NCI-H1436 treated with DMSO at 0.1 percent for 48 hours (cell line): ENCODE data around the gene ATG3.
A peak's percentile ranks its signal among the peaks of the same experiment; 100 is the strongest.
"Not testable (repeated sequence)": the region's sequence is repeated elsewhere in the genome, so short reads cannot be mapped to it uniquely, and the experiment has no call there.

Experiments used
- DNase-seq: peaks from one replicate; lab custom pipeline; 2025; lab: John Stamatoyannopoulos, UW

The ATG3 gene

GRCh38 chr3:112561734-112562529 is at the start of gene ATG3, which contains the start of gene SLC35A5:
ATG3 (minus strand) TSS chr3:112561962; CDS start chr3:112561528, 434 bp downstream.
SLC35A5 (plus strand) TSS chr3:112562045; CDS start chr3:112563404, 1,359 bp downstream.
- peak; percentile 98 for DNase-seq

DNA sequence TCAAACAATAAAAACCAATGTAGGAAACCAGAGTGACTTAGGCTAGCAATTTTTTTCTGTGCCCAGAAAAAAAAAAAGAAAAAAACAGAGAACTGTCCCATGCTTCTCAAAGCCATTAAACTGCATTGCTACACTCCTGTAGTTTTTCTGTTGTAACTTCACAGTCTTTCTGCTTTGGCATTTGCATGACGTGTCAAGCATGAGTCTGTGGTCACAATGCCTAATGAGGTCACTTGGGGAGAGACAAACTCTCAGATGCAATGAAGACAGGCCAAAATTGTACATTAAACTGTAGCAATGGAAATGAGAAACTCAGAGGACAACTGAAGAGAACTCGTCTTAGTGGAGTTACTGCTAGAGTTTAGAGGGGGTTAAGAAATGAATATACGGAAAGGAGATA is 48.4 kb upstream of the ATG3 start:
- DNase-seq, result no peak

- DNase-seq, result no peak
Measured at GRCh38 chr3:112607863-112608262, 46.1 kb upstream of the ATG3 start.

DNA sequence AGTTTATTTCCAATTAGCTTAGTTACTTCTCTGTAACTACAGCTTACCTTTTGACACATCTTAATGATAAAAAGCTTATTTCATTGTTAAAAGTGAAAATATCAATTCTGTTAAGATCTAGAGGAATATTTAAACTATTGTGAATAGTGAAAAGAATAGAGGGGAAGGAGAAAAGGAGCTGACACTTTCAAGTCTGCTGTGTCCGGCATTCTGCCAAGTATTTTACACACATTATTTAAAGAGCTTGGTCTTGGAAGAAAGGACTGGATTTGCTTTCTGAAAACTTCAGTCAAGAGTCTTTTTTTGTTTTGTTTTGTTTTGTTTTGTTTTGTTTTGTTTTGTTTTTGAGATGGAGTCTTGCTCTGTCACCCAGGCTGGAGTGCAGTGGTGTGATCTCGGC is 44.3 kb upstream of the ATG3 start:
- no peak for DNase-seq

- no peak for DNase-seq
Measured at GRCh38 chr3:112605285-112605684, 43.5 kb upstream of the ATG3 start.

DNA sequence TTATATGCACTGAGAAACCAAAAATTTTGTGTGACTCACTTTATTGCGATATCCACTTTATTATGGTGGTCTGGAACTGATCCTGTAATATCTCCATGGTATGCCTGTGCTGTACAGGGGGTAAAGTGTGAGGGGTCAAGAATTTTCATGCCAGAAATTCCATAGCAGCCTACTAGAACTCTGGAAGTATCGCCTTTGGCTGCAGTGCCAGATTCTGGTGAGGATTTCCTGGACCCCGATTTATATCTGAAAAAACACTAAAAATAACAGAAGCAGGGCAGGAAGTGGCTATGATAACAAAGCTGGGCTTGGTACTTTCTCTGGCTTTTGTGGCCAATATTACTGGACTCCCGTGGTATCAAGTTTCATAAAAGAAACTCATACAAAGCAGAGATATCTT is 42.8 kb upstream of the ATG3 start:
- DNase-seq, result no peak

DNA sequence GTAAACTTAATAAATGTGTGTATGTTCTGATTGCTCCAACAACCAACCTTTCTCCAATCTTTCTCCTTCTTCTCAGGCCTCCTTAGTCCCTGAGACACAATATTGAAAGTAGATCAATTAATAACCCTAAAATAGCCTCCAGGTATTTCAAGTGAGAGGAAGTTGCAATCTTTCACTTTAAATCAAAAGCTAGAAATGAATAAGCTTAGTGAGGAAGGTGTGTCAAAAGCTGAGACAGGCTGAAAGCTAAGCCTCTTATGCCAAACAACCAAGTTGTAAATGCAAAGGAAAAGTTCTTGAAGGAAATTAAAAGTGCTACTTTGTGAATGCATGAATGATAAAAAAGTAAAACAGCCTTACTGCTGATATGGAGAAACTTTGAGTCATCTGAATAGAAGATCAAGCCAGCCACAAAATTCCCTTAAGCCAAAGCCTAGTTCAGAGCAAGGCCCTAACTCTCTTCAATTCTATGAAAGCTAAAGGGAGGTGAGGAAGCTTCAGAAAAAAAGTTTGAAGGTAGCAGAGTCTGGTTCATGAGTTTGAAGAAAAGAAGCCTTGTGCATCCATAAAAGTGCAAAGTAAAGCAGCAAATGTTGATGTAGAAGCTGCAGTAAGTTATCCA is 40.6 kb upstream of the ATG3 start:
- DNase-seq, result no peak

DNA sequence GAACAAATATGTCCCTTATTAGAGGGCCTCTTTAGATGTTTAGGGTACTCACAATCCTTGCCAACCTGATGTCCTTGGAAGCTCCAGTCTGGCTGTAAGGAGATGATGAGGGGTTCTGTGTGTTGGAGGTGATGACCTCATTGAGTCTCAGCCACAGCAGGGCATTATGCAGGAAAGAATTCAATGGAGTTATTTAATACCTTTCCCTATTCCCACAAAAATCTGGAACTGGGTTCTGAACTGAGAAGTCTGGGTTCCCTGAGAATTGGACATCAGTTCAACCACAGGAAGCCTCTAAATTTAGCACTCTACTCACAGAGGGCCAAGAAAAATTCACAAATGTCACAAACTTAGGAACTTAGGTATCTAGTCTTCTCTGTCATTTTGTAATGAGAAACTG is 37.0 kb upstream of the ATG3 start:
- no peak for DNase-seq

- no peak for DNase-seq
Measured at GRCh38 chr3:112597945-112598344, 36.2 kb upstream of the ATG3 start.

- no peak for DNase-seq
Measured at GRCh38 chr3:112594856-112595255, 33.1 kb upstream of the ATG3 start.

DNA sequence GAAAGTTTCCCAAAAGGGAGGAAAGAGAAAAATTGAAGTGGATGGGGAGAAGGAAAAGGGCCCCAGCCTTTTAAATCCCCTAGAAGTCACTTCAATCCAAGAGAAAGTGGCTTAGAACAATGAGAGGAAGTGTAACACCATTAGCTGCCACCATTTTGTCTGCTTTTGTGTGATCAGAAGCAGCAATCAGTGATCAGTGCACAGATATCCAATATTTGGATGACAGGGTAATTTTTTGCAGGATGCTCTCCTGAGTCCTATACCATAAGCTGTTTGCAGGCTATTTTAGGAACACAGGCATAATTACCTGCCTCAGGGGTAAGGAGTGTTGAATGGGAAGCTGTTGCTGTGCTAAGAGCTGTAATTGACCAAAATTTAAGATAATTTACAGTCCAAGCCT is 31.5 kb upstream of the ATG3 start:
- no peak for DNase-seq

- no peak for DNase-seq
Measured at GRCh38 chr3:112587336-112587735, 25.6 kb upstream of the ATG3 start.

DNA sequence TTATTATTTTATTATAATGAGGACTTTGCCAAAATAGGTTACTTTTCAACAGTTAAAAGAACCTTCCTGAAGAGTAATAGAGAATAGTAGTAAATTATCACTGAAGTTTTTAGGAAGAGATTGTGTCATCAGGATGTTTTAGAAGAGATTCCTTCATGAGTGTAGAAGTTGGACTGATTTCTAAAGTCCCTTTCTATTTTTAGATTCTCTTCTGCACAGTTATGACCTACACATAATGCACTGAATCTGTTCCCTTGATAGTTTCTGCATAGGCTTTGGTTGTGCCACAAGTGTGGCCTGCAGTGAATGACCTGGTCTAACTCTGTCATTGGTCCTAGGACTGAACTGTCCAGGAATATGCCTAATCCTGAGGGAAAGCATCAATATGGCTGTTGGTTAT is 24.0 kb upstream of the ATG3 start:
- no peak for DNase-seq

DNA sequence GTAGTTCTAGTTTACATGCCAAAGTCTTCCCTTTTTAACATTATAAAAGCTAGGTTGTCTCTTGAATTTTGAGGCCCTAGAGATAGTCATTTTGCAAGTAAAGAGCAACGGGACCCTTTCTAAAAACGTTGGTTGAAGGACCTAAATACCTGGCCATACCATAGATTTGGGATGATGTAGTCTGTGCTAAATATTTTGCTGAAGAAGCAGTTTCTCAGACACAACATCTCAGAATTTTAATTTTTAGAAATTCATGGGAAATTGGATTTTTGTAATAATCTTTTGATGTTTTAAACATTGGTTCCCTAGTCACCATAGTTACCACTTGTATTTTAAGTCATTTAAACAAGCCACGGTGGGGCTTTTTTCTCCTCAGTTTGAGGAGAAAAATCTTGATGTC is 21.3 kb upstream of the ATG3 start:
- DNase-seq, result no peak

GRCh38 chr3:112582244-112582874 is 20.6 kb upstream of the ATG3 start:
- no peak for DNase-seq

- no peak for DNase-seq
Measured at GRCh38 chr3:112579697-112580096, 17.9 kb upstream of the ATG3 start.

DNA sequence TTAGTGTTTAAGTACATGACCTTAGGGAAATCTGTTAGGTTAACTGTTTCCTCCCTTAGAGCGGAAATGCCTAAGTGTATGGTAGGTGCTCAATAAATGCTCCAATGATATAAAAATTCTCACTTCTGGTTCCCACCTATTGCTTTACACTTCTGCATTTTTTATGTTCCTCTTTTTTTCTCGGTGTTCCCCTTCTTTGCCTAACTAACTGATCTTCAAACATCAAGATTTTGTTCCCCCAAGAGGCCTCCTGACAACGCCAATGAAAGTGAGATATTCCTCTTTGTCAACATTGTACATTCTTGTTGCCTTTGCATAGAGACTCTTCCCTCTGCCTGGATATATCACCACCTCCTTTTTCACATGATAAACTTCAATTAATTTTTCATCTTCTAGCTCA is 17.5 kb upstream of the ATG3 start:
- DNase-seq, result no peak

DNA sequence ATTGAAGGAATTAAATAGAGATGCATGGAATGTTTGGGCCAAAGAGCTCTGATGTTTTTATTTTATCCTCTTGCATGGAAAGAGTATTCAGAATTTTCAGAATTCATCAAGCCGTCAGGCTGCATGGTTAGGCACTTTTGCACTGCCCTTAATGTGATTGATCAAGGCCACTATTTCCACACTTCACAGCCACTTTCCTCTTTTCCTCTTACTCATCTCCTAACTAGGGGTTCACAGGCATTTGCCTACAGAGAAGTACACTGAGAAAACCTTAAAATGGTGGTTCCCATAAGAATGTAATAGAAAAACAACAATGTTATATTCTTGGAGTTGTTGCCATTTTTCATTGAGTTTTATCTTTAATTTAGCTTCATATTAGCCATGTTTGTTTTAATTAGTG is 10.9 kb upstream of the ATG3 start:
- no peak for DNase-seq

- no peak for DNase-seq
Measured at GRCh38 chr3:112569265-112569664, 7.5 kb upstream of the ATG3 start.

DNA sequence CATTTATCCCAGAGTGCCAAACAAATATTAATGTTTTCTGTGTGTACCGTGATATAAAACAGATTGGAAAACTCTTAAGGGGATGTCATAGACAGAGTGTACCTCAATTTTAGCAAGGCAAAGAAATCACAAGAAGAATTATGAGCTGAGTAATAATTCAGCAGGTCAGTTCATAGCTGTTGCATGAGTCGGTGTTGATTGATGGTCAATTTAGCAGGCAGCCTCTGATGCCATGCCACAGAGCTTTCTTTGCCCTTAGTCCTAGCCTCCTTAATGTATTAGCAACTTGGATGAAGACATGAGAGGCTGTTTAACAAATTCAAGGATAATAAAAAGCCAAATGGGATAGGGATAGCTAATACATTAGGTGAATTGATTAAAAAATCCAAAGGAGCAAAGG is 6.9 kb upstream of the ATG3 start:
- DNase-seq, result no peak

DNA sequence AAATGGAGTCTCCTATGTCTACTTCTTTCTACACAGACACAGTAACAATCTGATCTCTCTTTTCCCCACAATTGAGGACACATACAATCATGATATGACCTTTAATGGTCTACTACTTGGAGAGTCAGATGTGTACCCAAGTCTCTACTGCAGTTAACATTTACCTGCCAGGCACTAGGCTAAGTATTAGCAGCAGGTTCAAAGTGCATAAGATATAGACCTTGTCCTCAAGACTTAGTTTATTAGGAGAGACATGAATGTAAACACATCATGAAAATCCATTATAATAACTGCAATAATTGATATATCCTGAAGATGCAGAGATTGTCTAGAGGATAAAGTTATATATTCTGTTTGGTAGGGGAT is 3.2 kb upstream of the ATG3 start:
- no peak for DNase-seq

- DNase-seq, result not testable (repeated sequence)
Measured at GRCh38 chr3:112564247-112564939, 2.6 kb upstream of the ATG3 start.

GRCh38 chr3:112561484-112561733 is 353 bp downstream of the ATG3 start:
- no peak for DNase-seq
